ENCODE results near the gene RECK. TPM values are rescaled to one million over a fixed set of nuclear protein-coding genes. Genes with fewer than 3 reads are reported as not detected.

RECK gene
- total RNA-seq, 3 donors from 2014 or later: 12.7 to 25.6 (median 17.7) TPM

DNA sequence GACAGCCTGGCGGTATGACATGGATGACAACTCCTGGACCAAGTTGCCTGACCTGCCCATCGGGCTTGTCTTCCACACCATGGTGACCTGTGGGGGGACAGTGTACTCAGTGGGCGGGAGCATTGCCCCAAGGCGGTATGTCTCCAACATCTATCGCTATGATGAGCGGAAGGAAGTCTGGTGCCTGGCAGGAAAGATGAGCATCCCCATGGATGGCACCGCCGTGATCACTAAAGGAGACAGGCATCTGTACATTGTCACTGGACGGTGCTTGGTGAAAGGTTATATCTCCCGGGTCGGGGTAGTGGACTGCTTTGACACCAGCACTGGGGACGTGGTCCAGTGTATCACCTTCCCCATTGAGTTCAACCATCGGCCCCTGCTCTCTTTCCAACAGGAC is 133.8 kb downstream of the RECK start:
- H3K4me3 ChIP-seq: no peak overlapping the region
- intact Hi-C loops (cut with DNase I; ENCODE audit: low total_unique reads): no loop called here
- H3K4me1 ChIP-seq: no peaks in the 10 kb centered on the region
- H3K9me3 ChIP-seq: no peaks in the 10 kb centered on the region
- DNase-seq (ENCODE audit: low spot score in 2 of 2): no peak
- H3K27ac ChIP-seq: no peak overlapping the region
- H3K36me3 ChIP-seq: no peaks in the 10 kb centered on the region
- no peak for TF ChIP-seq POLR2A (IDR thresholded peaks at IDR 0.05)
- no peak for TF ChIP-seq POLR2AphosphoS5 (IDR thresholded peaks at IDR 0.05)
- TF ChIP-seq, protein P1, sequence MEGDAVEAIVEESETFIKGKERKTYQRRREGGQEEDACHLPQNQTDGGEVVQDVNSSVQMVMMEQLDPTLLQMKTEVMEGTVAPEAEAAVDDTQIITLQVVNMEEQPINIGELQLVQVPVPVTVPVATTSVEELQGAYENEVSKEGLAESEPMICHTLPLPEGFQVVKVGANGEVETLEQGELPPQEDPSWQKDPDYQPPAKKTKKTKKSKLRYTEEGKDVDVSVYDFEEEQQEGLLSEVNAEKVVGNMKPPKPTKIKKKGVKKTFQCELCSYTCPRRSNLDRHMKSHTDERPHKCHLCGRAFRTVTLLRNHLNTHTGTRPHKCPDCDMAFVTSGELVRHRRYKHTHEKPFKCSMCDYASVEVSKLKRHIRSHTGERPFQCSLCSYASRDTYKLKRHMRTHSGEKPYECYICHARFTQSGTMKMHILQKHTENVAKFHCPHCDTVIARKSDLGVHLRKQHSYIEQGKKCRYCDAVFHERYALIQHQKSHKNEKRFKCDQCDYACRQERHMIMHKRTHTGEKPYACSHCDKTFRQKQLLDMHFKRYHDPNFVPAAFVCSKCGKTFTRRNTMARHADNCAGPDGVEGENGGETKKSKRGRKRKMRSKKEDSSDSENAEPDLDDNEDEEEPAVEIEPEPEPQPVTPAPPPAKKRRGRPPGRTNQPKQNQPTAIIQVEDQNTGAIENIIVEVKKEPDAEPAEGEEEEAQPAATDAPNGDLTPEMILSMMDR (IDR thresholded peaks at IDR 0.05): no peak
- no peaks in the 10 kb centered on the region for H3K27me3 ChIP-seq

DNA sequence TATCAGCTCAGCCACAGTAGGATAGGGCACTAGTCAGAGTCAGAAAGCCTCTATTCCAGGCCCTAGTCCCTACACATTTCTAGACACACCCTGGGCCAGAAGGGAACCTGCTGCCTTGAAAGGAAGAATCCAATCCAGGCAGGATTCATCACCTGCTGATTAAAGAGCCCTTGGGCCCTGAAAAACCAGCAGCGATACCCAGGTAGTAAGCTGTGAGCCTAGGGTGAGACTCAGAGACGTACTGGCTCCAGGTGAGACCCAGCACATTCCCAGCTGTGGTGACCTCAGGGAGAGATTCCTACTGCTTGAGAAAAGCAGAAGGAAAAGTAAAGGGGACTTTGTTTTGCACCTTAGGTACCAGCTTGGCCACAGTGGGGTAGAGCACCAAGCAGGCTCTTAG is 137.1 kb downstream of the RECK start:
- no peak for DNase-seq (ENCODE audit: low spot score in 2 of 2)
- Histone ChIP-seq H3K36me3 (no peaks in the 10 kb centered on the region), H3K9me3 (no peaks in the 10 kb centered on the region), H3K4me3 (no peak overlapping the region), H3K27me3 (no peaks in the 10 kb centered on the region), H3K4me1 (no peaks in the 10 kb centered on the region), H3K27ac (no peak overlapping the region)
- intact Hi-C loops (cut with DNase I; ENCODE audit: low total_unique reads): no loop called here
- TF ChIP-seq POLR2A (IDR thresholded peaks at IDR 0.05) (no peak), POLR2AphosphoS5 (IDR thresholded peaks at IDR 0.05) (no peak)
- TF ChIP-seq, protein P1 (IDR thresholded peaks at IDR 0.05): no peak

Other genes with a start within 250 kb of the RECK start
- gene NPR2, start 245.3 kb upstream of the RECK start, total RNA-seq: 10 to 100 TPM; 10.2 to 34.2 (median 14.7) TPM
- 1 to 10 TPM; 1.1 to 2.2 (median 1.3) TPM for gene SPAG8, start 224.7 kb upstream of the RECK start, total RNA-seq
- gene HINT2, start 221.9 kb upstream of the RECK start, total RNA-seq: 10 to 100 TPM; 25.0 to 55.7 (median 32.1) TPM
- under 1 TPM in 1 of 3 donors, not detected in 2; 0.15 TPM for gene FAM221B, start 208.2 kb upstream of the RECK start, total RNA-seq
- gene TMEM8B, start 207.7 kb upstream of the RECK start, total RNA-seq: 1 to 10 TPM; 4.9 to 7.9 (median 6.7) TPM
- not detected for gene OR13J1, start 166.5 kb upstream of the RECK start, total RNA-seq
- gene HRCT1, start 130.7 kb upstream of the RECK start, total RNA-seq: 10 to 100 TPM in 2 of 3 donors, 1 to 10 TPM in 1; 3.4 to 16.0 (median 12.8) TPM
- 10 to 100 TPM in 1 of 3 donors, 1 to 10 TPM in 2; 4.8 to 13.4 (median 8.6) TPM for gene SPAAR, start 127.4 kb upstream of the RECK start, total RNA-seq
- gene OR2S2, start 78.8 kb upstream of the RECK start, total RNA-seq: not detected
- gene GLIPR2, start 99.8 kb downstream of the RECK start, total RNA-seq: 10 to 100 TPM; 16.5 to 57.4 (median 26.9) TPM
- under 1 TPM in 1 of 3 donors, not detected in 2; 0.80 TPM for gene CCIN, start 132.5 kb downstream of the RECK start, total RNA-seq
- 100 to 1,000 TPM; 177 to 202 (median 178) TPM for gene CLTA, start 154.0 kb downstream of the RECK start, total RNA-seq
- gene GNE, start 221.5 kb downstream of the RECK start, total RNA-seq: 10 to 100 TPM; 24.9 to 38.2 (median 35.1) TPM

Measured in breast epithelium (tissue), 4 donors.